Loucy (cell line): ENCODE data around the gene DIPK1B.

ENCODE experiments used
- H2AFZ ChIP-seq: fragments of 200-600 bp; sonication (generic); 2 replicates; pipeline ENCODE4 v1.6.0; 2016; ENCODE audit warnings: antibody characterized with exemption, mild to moderate bottlenecking, low read length, moderate library complexity
- H3F3A ChIP-seq: fragments of 200-600 bp; 2 replicates; pipeline ENCODE4 v1.6.0; 2016; ENCODE audit warnings: antibody characterized with exemption, low read depth, mild to moderate bottlenecking
- H3K27me3 ChIP-seq: fragments of 200-600 bp; sonication (generic); 2 replicates; pipeline ENCODE4 v1.6.1; 2014; ENCODE audit warnings: low read length, mild to moderate bottlenecking; ENCODE audit not compliant: insufficient read depth, poor library complexity, severe bottlenecking
- H3K36me3 ChIP-seq: fragments of 200-600 bp; sonication (generic); 2 replicates; pipeline ENCODE4 v1.6.1; 2016; ENCODE audit warnings: low read length; ENCODE audit not compliant: insufficient read depth
- H3K4me1 ChIP-seq: fragments of 200-600 bp; sonication (generic); 2 replicates; pipeline ENCODE4 v1.5.1; 2014; ENCODE audit warnings: low read length, mild to moderate bottlenecking; ENCODE audit not compliant: insufficient read depth, poor library complexity, severe bottlenecking
- H3K4me2 ChIP-seq: fragments of 200-600 bp; sonication (generic); 2 replicates; pipeline ENCODE4 v1.6.0; 2014; ENCODE audit warnings: antibody characterized with exemption, low read length, low read depth, mild to moderate bottlenecking; ENCODE audit not compliant: poor library complexity, severe bottlenecking
- H3K4me3 ChIP-seq: fragments of 200-600 bp; sonication (generic); 2 replicates; pipeline ENCODE4 v1.5.1; 2014; ENCODE audit warnings: low read length, mild to moderate bottlenecking, mixed read lengths; ENCODE audit not compliant: poor library complexity, severe bottlenecking
- H3K79me2 ChIP-seq: fragments of 200-600 bp; sonication (generic); 2 replicates; pipeline ENCODE4 v1.6.1; 2014; ENCODE audit warnings: low read length; ENCODE audit not compliant: insufficient read depth
- H3K9ac ChIP-seq: fragments of 200-600 bp; sonication (generic); 2 replicates; pipeline ENCODE4 v1.6.0; 2014; ENCODE audit warnings: mild to moderate bottlenecking, low read depth, low read length, moderate library complexity; ENCODE audit not compliant: poor library complexity, severe bottlenecking
- H3K9me2 ChIP-seq: fragments of 200-600 bp; sonication (generic); replicated peaks from 2 replicates; pipeline ENCODE4 v1.6.1; 2016; ENCODE audit warnings: low read depth, low read length, mixed read lengths
- H3K9me3 ChIP-seq: fragments of 200-600 bp; sonication (generic); 2 replicates; pipeline ENCODE4 v1.6.1; 2014; ENCODE audit warnings: mild to moderate bottlenecking, antibody characterized with exemption, low read length, low read depth; ENCODE audit not compliant: insufficient read depth
- H4K20me1 ChIP-seq: fragments of 200-600 bp; sonication (generic); 2 replicates; pipeline ENCODE4 v1.6.0; 2014; ENCODE audit warnings: antibody characterized with exemption, low read length, mild to moderate bottlenecking; ENCODE audit not compliant: insufficient read depth, poor library complexity, severe bottlenecking
- CTCF ChIP-seq: fragments of 200-600 bp; sonication (generic); conservative IDR thresholded peaks from 2 replicates; pipeline ENCODE4 v1.5.1; 2014; ENCODE audit warnings: mild to moderate bottlenecking, antibody characterized with exemption, low read length
- EZH2phosphoT487 ChIP-seq: fragments of 200-600 bp; IDR thresholded peaks from 2 replicates; pipeline ENCODE4 v1.6.1; 2018; ENCODE audit warnings: antibody characterized with exemption, mild to moderate bottlenecking, moderate library complexity, borderline replicate concordance

The DIPK1B gene

DNA sequence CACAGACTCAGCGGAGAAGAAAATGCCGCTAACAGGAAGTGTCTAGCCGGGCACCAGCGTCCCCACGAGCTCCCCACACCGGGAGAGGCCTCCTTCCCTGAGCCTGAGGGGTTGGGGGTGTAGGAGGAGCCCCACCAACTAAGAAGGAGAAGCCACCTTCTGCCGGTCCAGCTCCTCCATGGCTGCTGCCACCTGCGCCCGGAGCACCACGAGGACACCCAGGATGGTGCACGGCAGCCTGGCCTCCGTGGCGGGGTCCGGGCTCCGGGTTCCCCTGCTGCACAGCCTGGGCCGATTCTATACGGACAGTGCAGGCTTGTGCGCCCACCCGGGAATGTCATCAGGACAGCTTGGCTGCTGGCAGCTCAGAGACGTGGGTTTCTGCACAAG, 45.4 kb downstream of the DIPK1B start:
- Histone ChIP-seq H3K4me1 (no peaks in the 10 kb centered on the region), H3K9me3 (no peaks in the 10 kb centered on the region), H3K27me3 (no peaks in the 10 kb centered on the region), H2AFZ (no peak overlapping the region), H3F3A (no peaks in the 10 kb centered on the region), H3K9me2 (no peaks in the 10 kb centered on the region), H3K4me2 (no peak overlapping the region), H3K79me2 (no peaks in the 10 kb centered on the region), H4K20me1 (no peaks in the 10 kb centered on the region), H3K36me3 (no peaks in the 10 kb centered on the region), H3K4me3 (no peak overlapping the region), H3K9ac (no peak overlapping the region)
- no peak for TF ChIP-seq EZH2phosphoT487

- no peak overlapping the region for H2AFZ ChIP-seq
- no peak overlapping the region for H3K9ac ChIP-seq
- H3K9me2 ChIP-seq: no peaks in the 10 kb centered on the region
- H3K4me2 ChIP-seq: no peak overlapping the region
- no peaks in the 10 kb centered on the region for H3K9me3 ChIP-seq
- H3K27me3 ChIP-seq: no peaks in the 10 kb centered on the region
- H3K4me3 ChIP-seq: no peak overlapping the region
- TF ChIP-seq CTCF (no peak), EZH2phosphoT487 (no peak)
- H4K20me1 ChIP-seq: no peaks in the 10 kb centered on the region
- no peaks in the 10 kb centered on the region for H3K79me2 ChIP-seq
- H3K36me3 ChIP-seq: no peaks in the 10 kb centered on the region
- no peaks in the 10 kb centered on the region for H3K4me1 ChIP-seq
- H3F3A ChIP-seq: no peaks in the 10 kb centered on the region
These were observed 46.6 kb downstream of the DIPK1B start for GRCh38 chr9:136759001-136759400.

GRCh38 chr9:136759436-136760325, 47.3 kb downstream of the DIPK1B start:
- H3K27me3 ChIP-seq: no peaks in the 10 kb centered on the region
- no peaks in the 10 kb centered on the region for H3F3A ChIP-seq
- no peaks in the 10 kb centered on the region for H3K36me3 ChIP-seq
- H3K9me3 ChIP-seq: no peaks in the 10 kb centered on the region
- no peaks in the 10 kb centered on the region for H3K9me2 ChIP-seq
- H3K4me3 ChIP-seq: no peak overlapping the region
- no peaks in the 10 kb centered on the region for H3K79me2 ChIP-seq
- H3K4me2 ChIP-seq: no peak overlapping the region
- H4K20me1 ChIP-seq: no peaks in the 10 kb centered on the region
- H2AFZ ChIP-seq: no peak overlapping the region
- no peak for TF ChIP-seq CTCF
- TF ChIP-seq EZH2phosphoT487: no peak
- H3K9ac ChIP-seq: no peak overlapping the region
- no peaks in the 10 kb centered on the region for H3K4me1 ChIP-seq

DNA sequence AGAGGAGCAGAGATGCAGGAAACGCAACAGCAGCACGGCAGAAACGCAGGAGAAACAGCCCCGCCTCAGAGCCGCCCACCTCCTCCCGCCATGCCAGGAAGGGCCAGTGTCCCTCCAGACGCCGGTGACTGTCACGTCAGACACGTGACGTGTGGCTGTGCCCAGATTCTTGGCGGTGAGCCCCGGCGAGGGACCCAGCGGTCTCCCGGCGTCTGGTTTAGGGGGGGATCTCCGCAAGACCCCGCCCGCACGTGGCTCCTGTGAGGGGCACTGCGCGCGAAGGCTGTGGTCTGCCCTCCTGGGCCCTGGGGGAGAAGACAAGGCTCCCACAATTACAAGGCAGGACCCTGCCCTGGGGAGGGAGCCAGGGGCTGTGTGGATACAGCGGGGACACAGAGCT, 48.1 kb downstream of the DIPK1B start:
- Histone ChIP-seq H3K36me3 (no peaks in the 10 kb centered on the region), H3K4me3 (no peak overlapping the region), H3K4me1 (no peaks in the 10 kb centered on the region), H3K27me3 (no peaks in the 10 kb centered on the region), H3K79me2 (no peaks in the 10 kb centered on the region), H3K9me2 (no peaks in the 10 kb centered on the region), H3F3A (no peaks in the 10 kb centered on the region), H2AFZ (no peak overlapping the region), H3K9me3 (no peaks in the 10 kb centered on the region), H3K4me2 (no peak overlapping the region), H3K9ac (no peak overlapping the region), H4K20me1 (no peaks in the 10 kb centered on the region)
- no peak for TF ChIP-seq EZH2phosphoT487
